K562 (cell line): ENCODE data around the gene MKLN1. TPM values are rescaled to one million over a fixed set of nuclear protein-coding genes. Genes with fewer than 3 reads are reported as not detected.

Experiments
- ATAC-seq: fragments of 200-7000 bp; cut with Tn5 transposase; 3 replicates; pipeline ENCODE4 v1.9.1; 2020; ENCODE audit warnings: moderate library complexity
- BruUV-seq: library from RNA; stranded (reverse); fragments of 400-500 nt; replicated peaks from 2 replicates; lab custom pipeline; 2021; lab: Mats Ljungman, UMichigan
- CTCF ChIA-PET: fragments of 300-600 bp; formaldehyde crosslinking; extraction: SDS; loops from one replicate; lab custom pipeline; 2021; ENCODE audit warnings: low intra/inter-chr PET ratio; lab: Yijun Ruan, JAX
- POLR2A ChIA-PET: fragments of 300-600, 350-650 bp; sonication (Branson Sonifier 250); formaldehyde crosslinking; extraction: SDS; loops from one replicate; lab custom pipeline; 2021; ENCODE audit warnings: antibody characterized with exemption, inconsistent platforms; lab: Yijun Ruan, JAX
- DNase-seq, 4 experiments: peaks; one replicate each; pipeline versions ENCODE4 v3.0.0 to v3.0.0-alpha.2; 2011 to 2018; ENCODE audit warnings: low spot score in 3 of 4, mixed read lengths in 3 of 4; ENCODE audit errors: extremely low read depth in 1 of 4
- FAIRE-seq: peaks from 2 replicates; lab custom pipeline; 2011; peaks lifted over from hg19 to GRCh38; lab: Jason Lieb, UNC
- H2AFZ ChIP-seq: 2 replicates; pipeline ENCODE4 v1.6.0; 2011; ENCODE audit warnings: low read depth, low read length, control low read depth, inconsistent platforms
- H3K27ac ChIP-seq: fragments of 200-600 bp; 3 replicates; pipeline ENCODE4 v1.8.0; 2011; ENCODE audit warnings: low read depth, mild to moderate bottlenecking, control low read depth, inconsistent platforms, low read length, moderate library complexity, mixed read lengths; ENCODE audit errors: extremely low read depth
- H3K27me3 ChIP-seq, 2 experiments: fragments of 300-600 bp in 1 of 2; 2 replicates in 1 of 2; 3 replicates in 1 of 2; pipeline versions ENCODE4 v1.6.0 to v1.8.0; 2011; ENCODE audit warnings: inconsistent platforms in 2 of 2, low read length in 2 of 2, mild to moderate bottlenecking in 1 of 2, mixed read lengths in 1 of 2, moderate library complexity in 1 of 2; ENCODE audit not compliant: control insufficient read depth in 2 of 2, insufficient read depth in 2 of 2
- H3K36me3 ChIP-seq: fragments of 300-600 bp; 3 replicates; pipeline ENCODE4 v1.8.0; 2011; ENCODE audit warnings: mild to moderate bottlenecking, low read length, inconsistent platforms; ENCODE audit not compliant: control insufficient read depth, insufficient read depth
- H3K4me1 ChIP-seq, 2 experiments: fragments of 200-600 bp in 1 of 2; replicated peaks in 1 of 2; 2 replicates in 1 of 2; 3 replicates in 1 of 2; pipeline versions ENCODE4 v1.5.1 to v1.8.0; 2011; ENCODE audit warnings: inconsistent platforms in 2 of 2, low read length in 2 of 2, mild to moderate bottlenecking in 1 of 2, mixed read lengths in 1 of 2, moderate library complexity in 1 of 2; ENCODE audit not compliant: control insufficient read depth in 2 of 2, insufficient read depth in 2 of 2
- H3K4me2 ChIP-seq: 2 replicates; pipeline ENCODE4 v1.6.1; 2011; ENCODE audit warnings: low read length, control low read depth, inconsistent platforms, mixed read lengths; ENCODE audit not compliant: insufficient read depth
- H3K4me3 ChIP-seq: fragments of 200-600 bp; sonication (generic), shearing (Covaris generic); 2 replicates; pipeline ENCODE4 v1.5.1; 2016; ENCODE audit warnings: control low read depth, inconsistent platforms
- H3K79me2 ChIP-seq: fragments of 200-600 bp; 3 replicates; pipeline ENCODE4 v1.8.0; 2011; ENCODE audit warnings: low read length, inconsistent platforms; ENCODE audit not compliant: control insufficient read depth, insufficient read depth
- H3K9ac ChIP-seq, 2 experiments: 2 replicates each; pipeline versions ENCODE4 v1.6.0 to v1.6.1; 2011; ENCODE audit warnings: low read depth in 2 of 2, low read length in 2 of 2, control low read depth in 1 of 2, inconsistent platforms in 1 of 2, mild to moderate bottlenecking in 1 of 2, mixed read lengths in 1 of 2; ENCODE audit not compliant: insufficient read depth in 1 of 2
- H3K9me1 ChIP-seq: one replicate; pipeline ENCODE4 v1.6.0; 2011; ENCODE audit warnings: inconsistent platforms, mild to moderate bottlenecking, low read length, moderate library complexity; ENCODE audit not compliant: control insufficient read depth, insufficient read depth
- H3K9me3 ChIP-seq: replicated peaks from 2 replicates; pipeline ENCODE4 v1.5.1; 2011; ENCODE audit warnings: low read depth, low read length, inconsistent platforms; ENCODE audit not compliant: control insufficient read depth, insufficient read depth
- H4K20me1 ChIP-seq: replicated peaks from 2 replicates; pipeline ENCODE4 v1.6.1; 2011; ENCODE audit warnings: low read length, inconsistent platforms, mixed read lengths; ENCODE audit not compliant: control insufficient read depth, insufficient read depth
- MCM5 ChIP-seq: fragments of 450-650 bp; IDR thresholded peaks from 2 replicates; pipeline ENCODE4 v1.6.1; 2016; ENCODE audit warnings: low read depth
- NR2C2 ChIP-seq, 2 experiments: fragments of 200-800 bp in 1 of 2; sonication (Bioruptor generic) in 1 of 2; sonication (generic) in 1 of 2; formaldehyde crosslinking in 1 of 2; IDR thresholded peaks; 2 replicates each; pipeline versions ENCODE4 v1.6.1 to v1.8.0; 2016 to 2022; ENCODE audit warnings: mild to moderate bottlenecking in 1 of 2, missing compliant biosample characterization in 1 of 2, missing genetic modification characterization in 1 of 2, missing genetic modification reagents in 1 of 2
- RBM25 ChIP-seq: fragments of 200-400 bp; formaldehyde crosslinking; IDR thresholded peaks from 2 replicates; pipeline ENCODE4 v1.6.1; 2018; ENCODE audit warnings: low read length, low read depth, moderate library complexity; ENCODE audit not compliant: severe bottlenecking
- ZNF785 ChIP-seq: fragments of 250-450 bp; sonication (Bioruptor Pico); IDR thresholded peaks from 2 replicates; pipeline ENCODE4 v1.4.0; 2020; ENCODE audit warnings: mild to moderate bottlenecking
- WGBS: fragments of 100-300 bp; shearing (Covaris generic); methylation state at CpG from one replicate; pipeline ENCODE4 v1.1.6; 2016; ENCODE audit warnings: low coverage, mixed read lengths; ENCODE audit not compliant: insufficient coverage; ENCODE audit errors: missing lambda C conversion rate; 5-methylcytosine and 5-hydroxymethylcytosine counted together
- in situ Hi-C: fragments of 300-500 bp; cut with MboI; formaldehyde crosslinking; loops from 4 replicates; pipeline ENCODE4 v1.15.0; 2018; ENCODE audit warnings: inconsistent platforms, mixed read lengths
- intact Hi-C: fragments of 100-400 bp; cut with micrococcal nuclease; formaldehyde crosslinking; loops from 2 replicates; pipeline ENCODE4 v1.14.2; 2022
- polyA plus RNA-seq, 8 experiments: library from polyadenylated mRNA; depleted of rRNA in 4 of 8; stranded (reverse) in 5 of 8; unstranded in 3 of 8; fragments of >200 nt; fragmentation: Nextera tagmentation in 2 of 8; fragmentation: Illumina TruSeq in 1 of 8; extraction: Ambion mirVana in 2 of 8; extraction: Trizol in 1 of 8; gene quantifications; 2 replicates each; pipeline versions ENCODE4 v1.2.1 to v1.2.3, GENCODE V29; 2011 to 2014; ENCODE audit warnings: inconsistent platforms in 1 of 8, missing spikeins in 1 of 8
- total RNA-seq, 7 experiments: library from RNA; depleted of rRNA in 6 of 7; stranded (reverse); fragments of >200 nt in 6 of 7; fragmentation: Illumina TruSeq in 2 of 7; extraction: Trizol in 2 of 7; gene quantifications; 2 replicates each; pipeline versions ENCODE4 v1.2.1 to v1.2.3, GENCODE V29; 2011 to 2021; ENCODE audit warnings: low replicate concordance in 1 of 7
- TF ChIP-seq, protein P1 (sequence below): sonication (generic); formaldehyde crosslinking; IDR thresholded peaks from 2 replicates; pipeline ENCODE4 v1.8.0; 2022; ENCODE audit warnings: missing genetic modification reagents, mild to moderate bottlenecking, borderline replicate concordance
- TF ChIP-seq, protein P2 (sequence below): fragments of 450-650 bp; IDR thresholded peaks from 2 replicates; pipeline ENCODE4 v1.6.1; 2016

Gene MKLN1
- total and polyA plus RNA-seq, 9 of the 15 experiments (the other 6 are each of a cell fraction or from before 2014, with no cell fraction given) = 18.6 to 80.4 (median 56.0) TPM

DNA sequence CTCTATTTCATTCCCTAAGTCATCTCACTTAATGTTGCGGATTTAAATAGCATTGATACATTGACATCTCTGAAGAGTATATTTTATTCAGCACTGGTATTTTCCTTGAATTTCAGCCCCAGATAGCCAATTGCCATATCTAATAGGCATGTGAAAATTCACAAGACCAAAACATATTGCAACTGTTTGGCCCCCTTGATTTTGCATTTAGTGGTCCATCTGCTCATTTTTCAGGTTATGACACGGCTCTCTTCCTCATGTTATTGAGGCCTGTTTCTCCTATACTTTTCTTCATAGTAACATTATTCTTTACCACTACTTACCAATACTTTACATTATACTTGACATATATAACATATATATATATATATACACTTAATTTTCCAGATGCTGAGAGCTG, 43.7 kb downstream of the MKLN1 start:
- no peak overlapping the region for H3K4me3 ChIP-seq
- H3K27ac ChIP-seq = no peak overlapping the region
- no peak for DNase-seq
- no peaks in the 10 kb centered on the region for H3K27me3 ChIP-seq
- H3K4me2 ChIP-seq = no peak overlapping the region
- in situ Hi-C loops = no loop called here
- H3K9me1 ChIP-seq = no peaks in the 10 kb centered on the region
- H3K36me3 ChIP-seq = peaks cover 5% of the 10 kb centered on the region; the same call in 1 of the 3 replicates
- TF ChIP-seq ZNF785 (CRISPR knock-in tag) (no peak), MCM5 (no peak), NR2C2 (CRISPR knock-in tag; IDR thresholded peaks at IDR 0.05) (no peak), NR2C2 (tag; IDR thresholded peaks at IDR 0.05) (no peak), RBM25 (no peak)
- TF ChIP-seq, protein P1, sequence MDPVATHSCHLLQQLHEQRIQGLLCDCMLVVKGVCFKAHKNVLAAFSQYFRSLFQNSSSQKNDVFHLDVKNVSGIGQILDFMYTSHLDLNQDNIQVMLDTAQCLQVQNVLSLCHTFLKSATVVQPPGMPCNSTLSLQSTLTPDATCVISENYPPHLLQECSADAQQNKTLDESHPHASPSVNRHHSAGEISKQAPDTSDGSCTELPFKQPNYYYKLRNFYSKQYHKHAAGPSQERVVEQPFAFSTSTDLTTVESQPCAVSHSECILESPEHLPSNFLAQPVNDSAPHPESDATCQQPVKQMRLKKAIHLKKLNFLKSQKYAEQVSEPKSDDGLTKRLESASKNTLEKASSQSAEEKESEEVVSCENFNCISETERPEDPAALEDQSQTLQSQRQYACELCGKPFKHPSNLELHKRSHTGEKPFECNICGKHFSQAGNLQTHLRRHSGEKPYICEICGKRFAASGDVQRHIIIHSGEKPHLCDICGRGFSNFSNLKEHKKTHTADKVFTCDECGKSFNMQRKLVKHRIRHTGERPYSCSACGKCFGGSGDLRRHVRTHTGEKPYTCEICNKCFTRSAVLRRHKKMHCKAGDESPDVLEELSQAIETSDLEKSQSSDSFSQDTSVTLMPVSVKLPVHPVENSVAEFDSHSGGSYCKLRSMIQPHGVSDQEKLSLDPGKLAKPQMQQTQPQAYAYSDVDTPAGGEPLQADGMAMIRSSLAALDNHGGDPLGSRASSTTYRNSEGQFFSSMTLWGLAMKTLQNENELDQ (CRISPR knock-in tag) = no peak
- TF ChIP-seq, protein P2, sequence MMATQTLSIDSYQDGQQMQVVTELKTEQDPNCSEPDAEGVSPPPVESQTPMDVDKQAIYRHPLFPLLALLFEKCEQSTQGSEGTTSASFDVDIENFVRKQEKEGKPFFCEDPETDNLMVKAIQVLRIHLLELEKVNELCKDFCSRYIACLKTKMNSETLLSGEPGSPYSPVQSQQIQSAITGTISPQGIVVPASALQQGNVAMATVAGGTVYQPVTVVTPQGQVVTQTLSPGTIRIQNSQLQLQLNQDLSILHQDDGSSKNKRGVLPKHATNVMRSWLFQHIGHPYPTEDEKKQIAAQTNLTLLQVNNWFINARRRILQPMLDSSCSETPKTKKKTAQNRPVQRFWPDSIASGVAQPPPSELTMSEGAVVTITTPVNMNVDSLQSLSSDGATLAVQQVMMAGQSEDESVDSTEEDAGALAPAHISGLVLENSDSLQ = no peak
- TF ChIP-seq, all 486 proteins: peak for 0
- intact Hi-C loops = no loop called here
- ATAC-seq (no peak), FAIRE-seq (no peak)
- WGBS = 93% methylated on average over 2 of the region's 2 CpGs
- CTCF ChIA-PET = no interaction called here
- Histone ChIP-seq H3K4me1 (peaks cover 0 to 3% of the 10 kb centered on the region in 2 experiments; a peak in 2 of 5 replicates), H3K9me3 (no peaks in the 10 kb centered on the region), H3K79me2 (peaks cover 91% of the 10 kb centered on the region), H4K20me1 (no peaks in the 10 kb centered on the region), H3K9ac (no peak overlapping the region), H2AFZ (no peak overlapping the region)
- no TSS peak for BruUV-seq
- POLR2A ChIA-PET = interaction anchor here (0.8 to 1.8 kb wide), 4 partner anchors 9 to 42 kb away, joined by 4 to 6 read pairs (median 5); no protein-coding TSS in a partner anchor
